ENCODE results near the gene ANKUB1. TPM values are rescaled to one million over a fixed set of nuclear protein-coding genes. Genes with fewer than 3 reads are reported as not detected.

Gene ANKUB1
- total RNA-seq, 1 donor from 2014 or later, result not detected

DNA sequence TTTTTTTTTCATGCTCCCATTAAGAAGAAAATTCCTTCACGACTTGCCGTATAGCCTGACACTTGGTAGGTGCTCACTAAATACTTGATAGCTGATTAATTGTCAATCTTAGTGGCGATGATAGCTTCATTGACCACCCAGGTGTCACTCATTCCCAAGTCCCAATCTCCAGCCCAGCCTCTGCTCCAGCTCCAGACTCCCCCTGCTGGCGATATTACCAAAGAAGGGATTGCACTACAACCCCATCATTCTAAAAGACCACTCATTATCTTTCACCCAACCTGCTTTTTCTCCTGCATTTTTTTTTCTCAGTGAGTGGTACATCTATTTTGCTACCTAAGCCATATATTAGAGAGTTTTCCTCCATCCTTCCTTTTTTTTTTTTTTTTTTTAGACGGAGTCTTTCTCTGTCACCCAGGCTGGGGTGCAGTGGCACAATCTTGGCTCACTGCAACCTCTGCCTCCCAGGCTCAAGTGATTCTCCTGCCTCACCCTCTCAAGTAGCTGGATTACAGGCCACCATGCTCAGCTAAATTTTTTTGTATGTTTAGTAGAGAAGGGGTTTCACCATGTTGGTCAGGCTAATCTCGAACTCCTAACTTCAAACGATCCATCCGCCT, 20.6 kb downstream of the ANKUB1 start:
- Mint-ChIP-seq H3K4me1 (peaks cover 4% of the 10 kb centered on the region), H3K27me3 (ENCODE audit: low read depth) (no peaks in the 10 kb centered on the region), H3K9me3 (no peaks in the 10 kb centered on the region), H3K36me3 (ENCODE audit: low read depth) (no peaks in the 10 kb centered on the region), H3K4me3 (no peak overlapping the region), H3K27ac (ENCODE audit: unreplicated experiment) (no peak overlapping the region)
- peak; percentile 75 for TF ChIP-seq CTCF (conservative IDR thresholded peaks at IDR 0.05)
- DNase-seq (ENCODE audit: low read depth, low spot score), result peak; percentile 71

- DNase-seq (ENCODE audit: low read depth, low spot score), result no peak
- H3K27ac Mint-ChIP-seq (ENCODE audit: unreplicated experiment), result no peak overlapping the region
Observed at GRCh38 chr3:149770246-149770645, 22.1 kb downstream of the ANKUB1 start.

DNA sequence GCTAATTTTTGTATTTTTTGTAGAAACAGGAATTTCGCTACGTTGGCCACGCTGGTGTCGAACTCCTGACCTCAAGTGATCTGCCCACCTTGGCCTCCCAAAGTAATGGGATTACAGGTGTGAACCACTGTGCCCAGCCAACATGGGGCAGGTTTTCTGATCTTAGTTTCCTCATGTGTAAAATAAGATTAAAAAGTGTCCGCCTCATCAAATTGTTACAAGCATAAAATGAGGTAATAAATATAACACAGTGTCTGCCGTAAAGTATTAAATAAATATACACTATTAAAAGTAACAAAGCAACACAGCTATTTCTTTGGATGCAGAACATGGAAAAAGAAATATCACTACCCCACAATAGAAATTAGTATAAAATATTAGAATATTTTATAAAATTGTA, 23.6 kb downstream of the ANKUB1 start:
- Mint-ChIP-seq H3K36me3 (ENCODE audit: low read depth) (no peaks in the 10 kb centered on the region), H3K4me1 (peaks cover 4% of the 10 kb centered on the region), H3K4me3 (no peak overlapping the region), H3K27ac (ENCODE audit: unreplicated experiment) (no peak overlapping the region), H3K27me3 (ENCODE audit: low read depth) (peaks cover 18% of the 10 kb centered on the region), H3K9me3 (no peaks in the 10 kb centered on the region)
- no peak for TF ChIP-seq CTCF (conservative IDR thresholded peaks at IDR 0.05)
- no peak for DNase-seq (ENCODE audit: low read depth, low spot score)

More at GRCh38 chr3:149770246-149770645, 22.1 kb downstream of the ANKUB1 start:
- H3K4me1 Mint-ChIP-seq, result peaks cover 4% of the 10 kb centered on the region
- H3K4me3 Mint-ChIP-seq, result no peak overlapping the region
- TF ChIP-seq CTCF (conservative IDR thresholded peaks at IDR 0.05), result no peak
- H3K27me3 Mint-ChIP-seq (ENCODE audit: low read depth), result peaks cover 10% of the 10 kb centered on the region
- H3K36me3 Mint-ChIP-seq (ENCODE audit: low read depth), result no peaks in the 10 kb centered on the region
- H3K9me3 Mint-ChIP-seq, result no peaks in the 10 kb centered on the region

GRCh38 chr3:149767720-149768119, 24.6 kb downstream of the ANKUB1 start:
- peaks cover 4% of the 10 kb centered on the region for H3K4me1 Mint-ChIP-seq
- H3K9me3 Mint-ChIP-seq, result no peaks in the 10 kb centered on the region
- H3K27ac Mint-ChIP-seq (ENCODE audit: unreplicated experiment), result peak overlapping the region; percentile 86
- TF ChIP-seq CTCF (conservative IDR thresholded peaks at IDR 0.05), result no peak
- no peak overlapping the region for H3K4me3 Mint-ChIP-seq
- no peak for DNase-seq (ENCODE audit: low read depth, low spot score)
- H3K27me3 Mint-ChIP-seq (ENCODE audit: low read depth), result peaks cover 18% of the 10 kb centered on the region
- H3K36me3 Mint-ChIP-seq (ENCODE audit: low read depth), result no peaks in the 10 kb centered on the region

GRCh38 chr3:149765762-149766334, 26.5 kb downstream of the ANKUB1 start:
- Mint-ChIP-seq H3K36me3 (ENCODE audit: low read depth) (no peaks in the 10 kb centered on the region), H3K4me3 (no peak overlapping the region), H3K9me3 (no peaks in the 10 kb centered on the region), H3K27me3 (ENCODE audit: low read depth) (peaks cover 18% of the 10 kb centered on the region), H3K27ac (ENCODE audit: unreplicated experiment) (no peak overlapping the region), H3K4me1 (peaks cover 4% of the 10 kb centered on the region)
- DNase-seq (ENCODE audit: low read depth, low spot score), result no peak
- TF ChIP-seq CTCF (conservative IDR thresholded peaks at IDR 0.05), result peak; percentile 69
